Testis (tissue), 3 donors: ENCODE data around the gene FAM234A. TPM values are rescaled to one million over a fixed set of nuclear protein-coding genes. Genes with fewer than 3 reads are reported as not detected.

ENCODE experiments used
- DNase-seq: peaks from one replicate; pipeline ENCODE4 v3.0.0-alpha.2; 2019
- H3K27ac ChIP-seq, 2 donors: fragments of 200-600 bp; sonication (generic); one replicate each; pipeline ENCODE4 v1.5.1; 2019
- H3K27me3 ChIP-seq: fragments of 200-600 bp; sonication (generic); one replicate; pipeline ENCODE4 v1.5.1; 2019
- H3K36me3 ChIP-seq: fragments of 200-600 bp; sonication (generic); one replicate; pipeline ENCODE4 v1.5.1; 2017; ENCODE audit warnings: low read depth; ENCODE audit errors: missing control alignments
- H3K4me1 ChIP-seq: fragments of 200-600 bp; sonication (generic); one replicate; pipeline ENCODE4 v1.5.1; 2019
- H3K4me3 ChIP-seq, 2 donors: fragments of 200-600 bp; sonication (generic); one replicate each; pipeline ENCODE4 v1.5.1; 2017 to 2019
- H3K9me3 ChIP-seq: fragments of 200-600 bp; sonication (generic); one replicate; pipeline ENCODE4 v1.5.1; 2017
- CTCF ChIP-seq, 3 experiments: fragments of 450-650 bp in 2 of 3; fragments of 200-600 bp in 1 of 3; sonication (generic) in 1 of 3; IDR thresholded peaks; one replicate each; pipeline ENCODE4 v1.5.1; 2016 to 2019; ENCODE audit warnings: antibody characterized with exemption in 3 of 3, mild to moderate bottlenecking in 2 of 3, moderate library complexity in 1 of 3
- POLR2A ChIP-seq: fragments of 450-650 bp; IDR thresholded peaks from one replicate; pipeline ENCODE4 v1.6.1; 2017; ENCODE audit warnings: antibody characterized with exemption, mild to moderate bottlenecking, moderate library complexity
- WGBS, 2 donors: methylation state at CpG; one replicate each; pipeline ENCODE4 v1.1.5; 2018; 5-methylcytosine and 5-hydroxymethylcytosine counted together
- intact Hi-C: fragments of 100-400 bp; cut with DNase I; formaldehyde crosslinking; loops from one replicate; pipeline ENCODE4 v1.15.1; 2023; ENCODE audit warnings: low total_unique reads
- polyA plus RNA-seq: library from polyadenylated mRNA; stranded (reverse); fragments of 350-450 nt; fragmentation: Illumina TruSeq; extraction: RNeasy Lipid Tissue Mini Kit (QIAGEN cat#74804); gene quantifications from one replicate; pipeline ENCODE4 v1.2.3, GENCODE V29; 2014; ENCODE audit warnings: low read depth, low replicate concordance; ENCODE audit not compliant: insufficient read depth
- total RNA-seq, 2 donors: library from RNA; depleted of rRNA; stranded (reverse); fragments of >200 nt; gene quantifications; one replicate each; pipeline ENCODE4 v1.2.3, GENCODE V29; 2016

The FAM234A gene
- total and polyA plus RNA-seq, 3 donors from 2014 or later, result 89.7 to 168 (median 151) TPM

- H3K27ac ChIP-seq, result no peak overlapping the region
- H3K36me3 ChIP-seq, result no peaks in the 10 kb centered on the region
- WGBS, 2 donors, result 77 to 83% methylated on average over 8 of the region's 8 CpGs
- no peaks in the 10 kb centered on the region for H3K9me3 ChIP-seq
- H3K4me3 ChIP-seq, result no peak overlapping the region
- no peaks in the 10 kb centered on the region for H3K4me1 ChIP-seq
- DNase-seq, result no peak
- intact Hi-C loops, result no loop called here
- no peaks in the 10 kb centered on the region for H3K27me3 ChIP-seq
- TF ChIP-seq POLR2A, result no peak
These were observed 45.9 kb upstream of the FAM234A start for GRCh38 chr16:188674-189073.

GRCh38 chr16:189604-190186 lies 44.9 kb upstream of the FAM234A start:
- Histone ChIP-seq H3K9me3 (no peaks in the 10 kb centered on the region), H3K4me1 (no peaks in the 10 kb centered on the region), H3K36me3 (no peaks in the 10 kb centered on the region), H3K4me3 (no peak overlapping the region), H3K27ac (no peak overlapping the region), H3K27me3 (no peaks in the 10 kb centered on the region)
- intact Hi-C loops, result no loop called here
- WGBS, 2 donors, result 90 to 94% methylated on average over 20 to 34 of the region's 34 CpGs
- TF ChIP-seq CTCF (IDR thresholded peaks at IDR 0.05), result no peak
- no peak for TF ChIP-seq POLR2A
- DNase-seq, result no peak

GRCh38 chr16:191831-192230 lies 42.8 kb upstream of the FAM234A start:
- Histone ChIP-seq H3K27me3 (no peaks in the 10 kb centered on the region), H3K9me3 (no peaks in the 10 kb centered on the region), H3K36me3 (no peaks in the 10 kb centered on the region), H3K27ac (no peak overlapping the region), H3K4me3 (no peak overlapping the region), H3K4me1 (no peaks in the 10 kb centered on the region)
- no peak for DNase-seq
- TF ChIP-seq POLR2A (no peak), CTCF (IDR thresholded peaks at IDR 0.05) (no peak)
- 89 to 90% methylated on average over 4 of the region's 4 CpGs for WGBS, 2 donors
- intact Hi-C loops, result no loop called here

- no peak for TF ChIP-seq CTCF (IDR thresholded peaks at IDR 0.05)
- no peak for TF ChIP-seq POLR2A
- Histone ChIP-seq H3K27ac (no peak overlapping the region), H3K27me3 (no peaks in the 10 kb centered on the region), H3K4me1 (no peaks in the 10 kb centered on the region), H3K9me3 (no peaks in the 10 kb centered on the region), H3K36me3 (no peaks in the 10 kb centered on the region), H3K4me3 (no peak overlapping the region)
- no peak for DNase-seq
- intact Hi-C loops, result no loop called here
- 88 to 94% methylated on average over 11 of the region's 11 CpGs for WGBS, 2 donors
These were observed 41.9 kb upstream of the FAM234A start for GRCh38 chr16:192686-193085.

- DNase-seq, result no peak
- 94 to 97% methylated on average over 14 to 15 of the region's 15 CpGs for WGBS, 2 donors
- intact Hi-C loops, result no loop called here
- Histone ChIP-seq H3K27me3 (no peaks in the 10 kb centered on the region), H3K36me3 (no peaks in the 10 kb centered on the region), H3K4me1 (no peaks in the 10 kb centered on the region), H3K9me3 (no peaks in the 10 kb centered on the region), H3K27ac (no peak overlapping the region), H3K4me3 (no peak overlapping the region)
- TF ChIP-seq CTCF (IDR thresholded peaks at IDR 0.05) (no peak), POLR2A (no peak)
These were observed 41.2 kb upstream of the FAM234A start for GRCh38 chr16:193441-193840.
